Stimulated activated naive B cell treated with anti-CD40 and anti-IgM and Interleukin-4, amounts not matched to agents 10 μg/mL and 1 μg/mL and 100 μg/mL, for 72 hours (primary cell): ENCODE measurements around the gene ZNF331.
"Not testable (repeated sequence)": the region's sequence is repeated elsewhere in the genome, so short reads cannot be mapped to it uniquely, and the experiment has no call there.

Experiments
- ATAC-seq, 2 donors: fragments of 150-1000 bp; cut with Tn5 transposase; replicated peaks; 2 replicates each; pipeline ENCODE4 v1.10.0; 2021; ENCODE audit warnings: moderate library complexity in 1 of 2
- DNase-seq: peaks from one replicate; pipeline ENCODE4 v3.0.0; 2021
- H3K27ac Mint-ChIP-seq: one replicate; pipeline ENCODE4 v1.8.0; 2022; ENCODE audit warnings: mild to moderate bottlenecking, mixed read lengths
- H3K27me3 Mint-ChIP-seq, 2 donors: one replicate each; pipeline ENCODE4 v1.8.0; 2022; ENCODE audit warnings: mixed read lengths in 2 of 2
- H3K36me3 Mint-ChIP-seq, 2 donors: one replicate each; pipeline ENCODE4 v1.8.0; 2022; ENCODE audit warnings: mixed read lengths in 2 of 2, mild to moderate bottlenecking in 1 of 2
- H3K4me1 Mint-ChIP-seq, 2 donors: one replicate each; pipeline ENCODE4 v1.8.0; 2022; ENCODE audit warnings: mixed read lengths in 2 of 2, mild to moderate bottlenecking in 1 of 2
- H3K4me3 Mint-ChIP-seq, 2 donors: one replicate each; pipeline ENCODE4 v1.8.0; 2022; ENCODE audit warnings: mild to moderate bottlenecking in 2 of 2, mixed read lengths in 2 of 2, moderate library complexity in 1 of 2
- H3K9me3 Mint-ChIP-seq, 2 donors: one replicate each; pipeline ENCODE4 v1.8.0; 2022; ENCODE audit warnings: mixed read lengths in 2 of 2, mild to moderate bottlenecking in 1 of 2

The ZNF331 gene

GRCh38 chr19:53511933-53512374, 26.0 kb upstream of the ZNF331 start:
- Mint-ChIP-seq H3K27me3 (peaks cover 20 to 29% of the 10 kb centered on the region in 2 donors), H3K27ac (no peak overlapping the region), H3K4me1 (peaks cover 3 to 5% of the 10 kb centered on the region in 2 donors), H3K36me3 (no peaks in the 10 kb centered on the region), H3K4me3 (no peak overlapping the region), H3K9me3 (no peaks in the 10 kb centered on the region)
- DNase-seq (peak; percentile 40), ATAC-seq (peak; percentile 93 to 98)

GRCh38 chr19:53515047-53515446, 22.9 kb upstream of the ZNF331 start:
- H3K9me3 Mint-ChIP-seq, ATAC-seq, H3K36me3 Mint-ChIP-seq, H3K4me1 Mint-ChIP-seq, H3K27ac Mint-ChIP-seq, H3K4me3 Mint-ChIP-seq, DNase-seq: not testable (repeated sequence)
- H3K27me3 Mint-ChIP-seq, result peaks cover 5 to 12% of the 10 kb centered on the region in 2 donors

- no peak for DNase-seq
- H3K36me3 Mint-ChIP-seq, result peaks cover 7 to 25% of the 10 kb centered on the region in 2 donors
- ATAC-seq, result no peak
- H3K27me3 Mint-ChIP-seq, result peaks cover 0 to 8% of the 10 kb centered on the region in 2 donors
- no peak overlapping the region for H3K27ac Mint-ChIP-seq
- peaks cover 8 to 12% of the 10 kb centered on the region in 2 donors for H3K9me3 Mint-ChIP-seq
- no peak overlapping the region for H3K4me3 Mint-ChIP-seq
- peaks cover 11 to 12% of the 10 kb centered on the region in 2 donors for H3K4me1 Mint-ChIP-seq
These were observed 20.7 kb upstream of the ZNF331 start for GRCh38 chr19:53517114-53517741.

- Mint-ChIP-seq H3K27ac (no peak overlapping the region), H3K4me3 (no peak overlapping the region), H3K36me3 (peaks cover 8 to 31% of the 10 kb centered on the region in 2 donors), H3K9me3 (peaks cover 8 to 12% of the 10 kb centered on the region in 2 donors), H3K27me3 (peaks cover 0 to 8% of the 10 kb centered on the region in 2 donors), H3K4me1 (peaks cover 11 to 12% of the 10 kb centered on the region in 2 donors)
- DNase-seq (no peak), ATAC-seq (no peak)
These were observed 19.8 kb upstream of the ZNF331 start for GRCh38 chr19:53518121-53518520.

GRCh38 chr19:53518716-53519115, 19.2 kb upstream of the ZNF331 start:
- Mint-ChIP-seq H3K4me3 (peak overlapping the region in 1 of 2 donors; percentile 37), H3K27ac (peak overlapping the region; percentile 57)

GRCh38 chr19:53519446-53519845, 18.5 kb upstream of the ZNF331 start:
- DNase-seq (no peak), ATAC-seq (no peak)
- peak overlapping the region in 1 of 2 donors; percentile 25 for H3K4me3 Mint-ChIP-seq
- H3K9me3 Mint-ChIP-seq, result peaks cover 8 to 18% of the 10 kb centered on the region in 2 donors
- H3K27ac Mint-ChIP-seq, result no peak overlapping the region
- peaks cover 16 to 40% of the 10 kb centered on the region in 2 donors for H3K36me3 Mint-ChIP-seq
- H3K4me1 Mint-ChIP-seq, result peaks cover 11 to 12% of the 10 kb centered on the region in 2 donors
- H3K27me3 Mint-ChIP-seq, result peaks cover 0 to 6% of the 10 kb centered on the region in 2 donors

More at GRCh38 chr19:53518716-53519115, 19.2 kb upstream of the ZNF331 start:
- Mint-ChIP-seq H3K27me3 (peaks cover 0 to 8% of the 10 kb centered on the region in 2 donors), H3K9me3 (peaks cover 8 to 13% of the 10 kb centered on the region in 2 donors), H3K36me3 (peaks cover 8 to 35% of the 10 kb centered on the region in 2 donors), H3K4me1 (peaks cover 11 to 12% of the 10 kb centered on the region in 2 donors)
- DNase-seq (no peak), ATAC-seq (no peak)

GRCh38 chr19:53520163-53520546, 17.8 kb upstream of the ZNF331 start:
- Mint-ChIP-seq H3K4me3 (peak overlapping the region; percentile 94 to 99), H3K27ac (peak overlapping the region; percentile 98), H3K4me1 (peaks cover 11 to 12% of the 10 kb centered on the region in 2 donors), H3K27me3 (no peaks in the 10 kb centered on the region), H3K9me3 (peaks cover 8 to 18% of the 10 kb centered on the region in 2 donors), H3K36me3 (peaks cover 18 to 44% of the 10 kb centered on the region in 2 donors)
- ATAC-seq (no peak), DNase-seq (no peak)

GRCh38 chr19:53520547-53521372, 17.2 kb upstream of the ZNF331 start:
- peaks cover 9 to 21% of the 10 kb centered on the region in 2 donors for H3K9me3 Mint-ChIP-seq
- H3K27ac Mint-ChIP-seq, result peak overlapping the region; percentile 98
- DNase-seq (peak; percentile 93), ATAC-seq (peak; percentile 97 to 98)
- no peaks in the 10 kb centered on the region for H3K27me3 Mint-ChIP-seq
- peaks cover 24 to 50% of the 10 kb centered on the region in 2 donors for H3K36me3 Mint-ChIP-seq
- peak overlapping the region; percentile 94 to 99 for H3K4me3 Mint-ChIP-seq
- peaks cover 11 to 12% of the 10 kb centered on the region in 2 donors for H3K4me1 Mint-ChIP-seq

DNA sequence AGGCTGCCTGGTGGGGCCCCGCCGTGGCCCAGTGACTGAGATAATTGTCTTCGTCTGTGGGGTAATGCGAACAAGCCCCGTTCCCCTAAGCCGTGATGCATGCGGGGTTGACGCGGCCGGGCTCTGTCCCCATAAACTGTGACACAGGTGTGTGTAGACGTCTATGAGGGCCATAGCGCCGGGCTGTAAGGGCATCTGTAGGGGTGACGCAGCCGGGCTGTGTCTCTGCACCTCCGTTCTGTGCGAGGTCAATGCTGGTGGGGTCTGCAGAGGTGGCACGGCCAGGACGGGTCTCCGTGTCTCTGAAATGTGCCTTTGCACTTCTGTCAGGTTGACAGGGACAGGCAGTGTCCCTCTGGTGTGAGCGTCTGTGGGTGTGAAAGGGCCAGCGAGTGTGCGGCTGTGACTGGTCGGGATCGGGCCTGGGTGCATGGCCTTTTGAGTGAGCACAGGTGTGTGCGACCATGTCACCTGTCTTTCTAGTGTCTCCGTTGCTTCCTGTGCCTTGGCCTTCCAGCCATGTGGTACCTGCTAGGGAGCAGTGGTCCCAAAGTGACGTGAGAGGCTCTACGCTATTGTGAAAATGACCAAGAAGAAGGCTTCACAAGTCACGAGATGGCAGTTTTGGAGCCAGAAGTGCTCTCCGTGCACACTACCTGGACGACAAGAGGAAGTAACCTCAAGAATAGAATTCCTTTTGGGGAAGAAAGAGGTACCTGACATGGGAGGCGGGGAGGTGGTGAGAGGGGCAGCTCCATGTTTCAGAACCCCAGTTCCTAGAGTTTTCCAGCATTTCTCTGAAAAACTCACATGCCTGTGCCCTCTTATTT, 16.4 kb upstream of the ZNF331 start:
- H3K27me3 Mint-ChIP-seq, result no peaks in the 10 kb centered on the region
- peak overlapping the region; percentile 98 for H3K27ac Mint-ChIP-seq
- peaks cover 11 to 12% of the 10 kb centered on the region in 2 donors for H3K4me1 Mint-ChIP-seq
- ATAC-seq (peak; percentile 2 to 5), DNase-seq (peak; percentile 4)
- H3K36me3 Mint-ChIP-seq, result peaks cover 29 to 56% of the 10 kb centered on the region in 2 donors
- H3K9me3 Mint-ChIP-seq, result peaks cover 14 to 24% of the 10 kb centered on the region in 2 donors
- peak overlapping the region; percentile 94 to 99 for H3K4me3 Mint-ChIP-seq

- H3K36me3 Mint-ChIP-seq, result peaks cover 27 to 66% of the 10 kb centered on the region in 2 donors
- DNase-seq, result no peak
- H3K27me3 Mint-ChIP-seq, result no peaks in the 10 kb centered on the region
- ATAC-seq, result no peak
- H3K9me3 Mint-ChIP-seq, result peaks cover 6 to 16% of the 10 kb centered on the region in 2 donors
- H3K27ac Mint-ChIP-seq, result no peak overlapping the region
- no peak overlapping the region for H3K4me3 Mint-ChIP-seq
- peaks cover 10% of the 10 kb centered on the region in 2 donors for H3K4me1 Mint-ChIP-seq
These were observed 12.0 kb upstream of the ZNF331 start for GRCh38 chr19:53525922-53526321.

DNA sequence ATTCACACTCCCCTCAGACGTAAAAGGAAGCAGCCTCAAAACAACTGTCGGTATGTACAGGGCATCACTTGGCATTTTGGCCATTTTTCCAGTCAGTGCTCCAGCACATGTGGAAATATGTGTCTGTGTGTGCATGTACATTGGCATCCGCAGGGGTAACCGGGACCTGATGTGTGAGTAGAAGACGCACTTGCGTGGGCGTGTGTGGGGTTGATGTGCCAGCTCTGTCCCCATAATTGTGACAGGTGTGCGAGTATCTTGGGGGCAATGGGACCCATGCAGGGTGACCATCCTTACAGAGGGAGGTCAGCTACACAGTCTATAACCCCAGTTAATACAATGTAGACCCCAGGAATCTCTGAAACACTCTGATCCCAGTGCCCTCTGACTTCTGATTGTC, 7.3 kb upstream of the ZNF331 start:
- Mint-ChIP-seq H3K4me1 (no peaks in the 10 kb centered on the region), H3K27ac (no peak overlapping the region), H3K36me3 (peaks cover 12 to 39% of the 10 kb centered on the region in 2 donors), H3K27me3 (no peaks in the 10 kb centered on the region), H3K4me3 (no peak overlapping the region), H3K9me3 (peaks cover 4 to 6% of the 10 kb centered on the region in 2 donors)
- no peak for DNase-seq
- ATAC-seq, result no peak

DNA sequence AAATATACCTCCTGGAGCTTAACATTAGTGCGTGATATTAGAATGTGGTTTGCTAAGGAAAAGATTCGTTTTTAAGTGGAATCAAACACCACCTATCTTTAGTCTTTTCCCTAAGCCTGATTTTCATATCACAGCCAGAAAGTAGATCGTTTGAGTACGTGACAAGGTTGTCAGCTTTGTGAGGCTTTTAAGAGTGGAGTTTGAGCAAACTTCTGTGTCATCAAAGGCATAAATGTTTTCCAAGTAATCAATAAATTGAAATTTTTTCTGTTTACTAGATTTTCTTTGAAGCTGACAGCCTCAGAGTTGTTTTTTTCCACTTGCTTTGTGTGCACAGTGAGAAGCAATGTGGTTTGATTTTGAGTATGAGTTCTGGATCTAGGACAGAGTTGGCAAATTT, 6.5 kb upstream of the ZNF331 start:
- no peaks in the 10 kb centered on the region for H3K27me3 Mint-ChIP-seq
- H3K36me3 Mint-ChIP-seq, result peaks cover 6 to 31% of the 10 kb centered on the region in 2 donors
- no peaks in the 10 kb centered on the region for H3K9me3 Mint-ChIP-seq
- no peak overlapping the region for H3K4me3 Mint-ChIP-seq
- no peak overlapping the region for H3K27ac Mint-ChIP-seq
- DNase-seq (no peak), ATAC-seq (no peak)
- H3K4me1 Mint-ChIP-seq, result no peaks in the 10 kb centered on the region

GRCh38 chr19:53532362-53532761, 5.6 kb upstream of the ZNF331 start:
- Mint-ChIP-seq H3K9me3 (no peaks in the 10 kb centered on the region), H3K27me3 (no peaks in the 10 kb centered on the region), H3K4me1 (no peaks in the 10 kb centered on the region), H3K27ac (no peak overlapping the region), H3K4me3 (no peak overlapping the region), H3K36me3 (peaks cover 6 to 29% of the 10 kb centered on the region in 2 donors)
- DNase-seq, result no peak
- no peak for ATAC-seq

- peaks cover 15 to 28% of the 10 kb centered on the region in 2 donors for H3K36me3 Mint-ChIP-seq
- no peak overlapping the region for H3K27ac Mint-ChIP-seq
- DNase-seq (no peak), ATAC-seq (no peak)
- H3K4me3 Mint-ChIP-seq, result no peak overlapping the region
- H3K27me3 Mint-ChIP-seq, result no peaks in the 10 kb centered on the region
- peaks cover 0 to 2% of the 10 kb centered on the region in 2 donors for H3K9me3 Mint-ChIP-seq
- H3K4me1 Mint-ChIP-seq, result peaks cover 14 to 23% of the 10 kb centered on the region in 2 donors
These were observed 1.8 kb upstream of the ZNF331 start for GRCh38 chr19:53536225-53536548.
